Middle frontal gyrus (tissue), 1 donor: Measurements from ENCODE around the gene PDCD4.

Source experiments
- DNase-seq: peaks from one replicate; pipeline ENCODE4 v3.0.0-alpha.2; 2015; ENCODE audit warnings: low spot score; ENCODE audit errors: extremely low spot score

The PDCD4 gene

GRCh38 chr10:110871298-110872084 lies at the start of gene PDCD4:
TSS of gene PDCD4 (plus strand) at chr10:110871928. CDS start at chr10:110876028, 4,100 bp downstream.
- peak; percentile 97 for DNase-seq

GRCh38 chr10:110822035-110822711 lies 49.6 kb upstream of the PDCD4 start:
- DNase-seq = peak; percentile 33

DNA sequence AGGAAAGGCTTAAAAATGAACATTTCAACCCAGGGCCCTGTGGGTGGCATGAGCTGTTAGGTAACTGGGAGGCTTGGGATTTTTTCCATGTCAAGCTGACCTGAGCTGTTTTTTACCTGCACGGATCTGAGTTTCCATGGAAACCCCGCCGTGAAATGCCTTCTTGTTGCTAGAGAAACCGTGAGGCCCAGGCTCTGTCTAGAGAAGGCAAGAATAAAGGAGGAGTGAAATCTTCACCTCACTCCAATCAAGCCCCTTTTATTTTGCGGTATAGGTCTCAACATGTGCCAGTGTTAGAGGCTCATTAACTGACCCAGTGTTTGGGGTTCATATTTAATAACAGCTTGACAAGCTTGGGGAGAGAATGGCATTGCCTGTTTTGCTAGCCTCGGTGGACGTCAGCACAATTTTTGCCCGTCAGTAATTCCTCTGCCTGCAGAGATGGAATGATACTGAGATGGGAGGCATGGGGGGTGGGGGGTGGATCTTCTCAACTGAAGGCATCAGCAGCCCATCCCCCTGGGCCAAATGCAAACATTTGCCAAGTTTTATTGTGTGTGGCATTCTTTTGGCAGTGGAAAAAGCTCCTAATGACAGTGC lies 48.9 kb upstream of the PDCD4 start:
- DNase-seq = no peak

GRCh38 chr10:110824152-110824441 lies 47.6 kb upstream of the PDCD4 start:
- no peak for DNase-seq

GRCh38 chr10:110824660-110825059 lies 47.1 kb upstream of the PDCD4 start:
- no peak for DNase-seq

DNA sequence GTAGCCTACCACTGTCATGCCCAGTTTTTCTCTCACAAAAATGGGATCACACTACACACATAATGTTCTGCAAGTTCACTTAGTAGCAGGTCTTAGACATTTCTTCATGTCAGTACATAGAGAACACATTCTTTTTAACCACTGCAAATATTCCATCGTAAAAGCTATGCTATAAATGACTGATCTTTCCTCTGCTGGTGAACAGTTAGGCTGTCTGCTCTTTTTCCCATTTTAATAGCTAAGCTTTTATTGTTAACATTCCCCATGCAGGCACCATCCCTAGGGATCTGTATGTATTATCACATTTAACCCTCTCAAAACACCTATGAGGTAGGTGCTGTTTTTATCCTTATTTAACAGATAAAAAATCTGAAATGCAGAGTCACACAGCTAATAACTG lies 46.2 kb upstream of the PDCD4 start:
- no peak for DNase-seq

DNA sequence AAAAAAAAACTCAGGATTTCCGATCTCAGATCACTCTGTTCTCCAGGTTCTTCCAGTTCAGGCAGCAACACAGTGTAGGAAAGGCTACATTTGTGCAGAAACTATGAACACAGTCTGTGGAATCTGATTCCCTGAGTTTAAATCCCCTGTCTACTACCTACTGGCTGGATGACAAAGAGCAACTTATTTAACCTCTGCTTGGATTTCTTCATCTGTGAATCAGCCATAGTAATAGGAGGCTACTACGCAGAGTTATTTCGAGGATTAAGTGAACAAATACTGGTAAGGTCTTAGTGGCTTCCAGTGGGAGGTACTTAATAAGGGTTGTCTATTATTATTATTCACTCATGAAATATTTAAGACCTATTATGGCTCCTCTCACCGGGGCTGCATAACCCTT lies 44.3 kb upstream of the PDCD4 start:
- DNase-seq = no peak

- no peak for DNase-seq
Measured at GRCh38 chr10:110827875-110828274, 43.9 kb upstream of the PDCD4 start.

GRCh38 chr10:110828525-110828924 lies 43.2 kb upstream of the PDCD4 start:
- DNase-seq = no peak

GRCh38 chr10:110829721-110830410 lies 41.9 kb upstream of the PDCD4 start:
- no peak for DNase-seq

- DNase-seq = no peak
Measured at GRCh38 chr10:110833234-110833940, 38.3 kb upstream of the PDCD4 start.

- DNase-seq = no peak
Measured at GRCh38 chr10:110833941-110834628, 37.6 kb upstream of the PDCD4 start.

GRCh38 chr10:110834629-110835301 lies 37.0 kb upstream of the PDCD4 start:
- DNase-seq = no peak

DNA sequence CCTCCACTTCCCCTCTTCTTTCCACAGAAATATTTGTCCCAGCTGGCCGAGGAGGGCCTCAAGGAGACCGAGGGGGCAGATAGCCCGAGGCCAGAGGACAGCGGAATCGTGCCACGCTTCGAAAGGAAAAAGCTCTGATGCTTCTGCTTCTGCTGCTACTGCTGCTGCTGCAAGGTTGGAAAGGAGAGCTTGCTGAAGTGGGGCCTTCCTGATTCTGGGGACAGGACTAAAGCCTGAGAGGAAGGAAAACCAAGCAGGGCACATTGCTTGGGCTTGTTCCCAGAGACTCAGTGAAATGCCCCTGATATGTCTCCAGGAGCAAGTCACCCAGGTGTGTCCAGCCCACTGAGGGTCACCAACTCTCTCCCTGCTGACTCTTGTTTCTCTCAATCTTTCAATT lies 35.9 kb upstream of the PDCD4 start:
- no peak for DNase-seq

GRCh38 chr10:110836706-110837105 lies 35.0 kb upstream of the PDCD4 start:
- no peak for DNase-seq

DNA sequence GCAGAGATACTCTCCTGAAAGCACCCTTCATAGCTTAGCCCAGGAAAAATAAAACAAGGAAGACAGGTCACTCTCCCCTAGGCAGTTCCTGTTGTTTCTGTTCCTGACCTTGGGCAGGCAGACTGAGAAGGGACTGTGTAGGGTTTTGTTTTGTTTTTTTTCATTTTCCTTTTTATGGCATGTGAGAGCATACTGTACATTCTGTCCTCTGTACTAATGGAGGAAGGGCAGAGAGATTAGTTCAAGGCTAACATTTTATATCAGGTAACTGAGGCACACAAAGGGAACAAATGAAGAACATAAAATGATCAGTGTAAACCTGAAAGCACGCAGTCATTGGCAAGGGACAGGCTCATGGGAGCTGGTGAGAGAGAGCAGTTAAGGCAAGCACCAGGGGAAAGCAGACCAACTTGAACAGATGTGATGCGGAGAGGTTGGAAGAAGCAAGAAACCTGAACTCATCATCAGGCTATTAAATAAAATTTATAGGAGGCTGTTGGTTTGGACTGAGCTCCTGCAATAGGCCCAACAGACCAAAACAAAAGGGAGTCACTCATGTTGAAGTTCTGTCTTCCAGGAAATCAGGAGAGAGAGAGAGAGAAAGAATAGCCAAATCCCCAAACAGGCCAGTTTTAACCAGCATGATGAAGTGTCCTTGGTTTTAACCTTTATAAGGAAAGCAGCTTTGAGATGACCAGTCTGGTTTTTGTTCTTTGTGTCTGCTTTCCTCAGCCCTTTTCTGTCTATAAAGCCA lies 34.1 kb upstream of the PDCD4 start:
- DNase-seq = no peak

DNA sequence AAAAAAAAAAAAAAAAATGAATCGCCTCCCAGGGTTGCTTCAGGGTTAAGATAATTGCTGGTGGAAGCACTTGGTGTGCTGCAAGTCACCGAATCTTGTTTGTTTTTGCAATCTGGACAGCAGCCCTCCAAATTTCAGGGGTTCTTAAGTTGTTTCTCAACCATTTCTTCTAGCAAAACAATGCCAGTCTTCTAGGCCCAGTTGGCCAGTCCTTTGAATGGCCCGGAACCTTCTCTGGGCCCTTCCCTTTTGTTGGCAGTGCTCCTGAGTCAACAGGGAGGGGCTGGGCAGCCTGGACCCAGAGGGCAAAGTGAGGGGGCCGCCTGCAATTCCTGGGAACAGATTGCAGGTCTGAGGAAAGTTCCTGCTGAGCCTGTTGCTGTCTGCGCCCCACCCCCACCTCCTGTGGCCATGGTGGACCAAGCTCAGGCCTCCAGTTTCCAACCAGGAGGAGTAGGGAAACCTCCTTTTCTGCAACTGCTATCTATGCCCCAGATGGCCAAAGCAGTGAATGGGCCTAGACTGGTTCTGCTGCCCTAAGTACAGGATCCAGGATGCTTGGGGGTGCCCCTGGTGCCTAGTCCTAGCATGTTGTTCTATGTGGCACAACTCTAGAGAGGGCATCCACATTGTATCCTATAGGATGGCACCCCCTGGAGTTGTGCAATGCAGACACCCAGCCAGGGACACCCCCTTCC lies 31.4 kb upstream of the PDCD4 start:
- no peak for DNase-seq

DNA sequence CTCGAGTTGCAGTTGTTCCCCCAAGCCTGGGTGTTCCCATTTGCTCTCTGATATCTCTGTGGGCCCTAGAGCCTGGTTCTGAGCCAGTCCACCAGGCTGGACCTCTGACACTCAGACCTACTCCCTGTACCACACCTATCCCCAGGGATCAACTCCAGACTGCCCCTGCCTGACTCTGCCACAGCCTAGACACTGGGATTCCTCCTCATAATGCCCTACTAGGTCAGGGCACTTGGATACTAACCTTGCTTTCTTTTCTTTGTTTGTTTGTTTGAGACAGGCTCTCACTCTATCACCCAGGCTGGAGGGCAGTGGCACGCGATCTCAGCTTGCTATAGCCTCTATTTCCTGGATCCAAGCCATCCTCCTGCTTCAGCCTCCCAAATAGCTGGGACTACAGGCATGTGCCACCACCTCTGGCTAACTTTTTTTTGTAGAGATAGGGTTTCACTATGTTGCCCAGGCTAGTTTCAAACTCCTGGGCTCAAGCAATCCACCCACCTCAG lies 30.8 kb upstream of the PDCD4 start:
- DNase-seq = no peak

DNA sequence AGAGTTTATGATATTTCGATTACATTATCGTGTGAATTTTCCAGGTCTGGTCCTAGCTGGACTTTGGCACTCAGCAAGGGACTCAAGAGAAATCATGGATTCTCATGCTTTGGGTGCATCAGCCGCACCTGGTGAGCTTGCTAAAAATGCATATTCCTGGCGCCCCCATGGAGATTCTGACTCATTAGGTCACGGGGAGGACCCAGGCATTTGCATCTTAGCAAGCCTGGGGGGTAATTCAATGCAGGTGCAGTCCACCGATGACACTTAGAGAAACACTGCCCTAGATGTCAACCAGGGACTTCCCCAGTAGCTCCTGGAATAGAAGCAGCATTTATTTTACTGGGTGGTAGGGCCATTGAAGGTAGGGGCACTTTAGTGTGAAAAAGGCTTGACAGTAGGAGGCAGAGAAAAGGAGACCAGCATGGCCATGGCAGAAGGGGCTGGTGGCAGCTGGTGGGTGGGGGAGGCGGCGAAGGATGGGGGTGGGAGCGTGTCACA lies 29.9 kb upstream of the PDCD4 start:
- no peak for DNase-seq
